Left lung (tissue), 10 donors: ENCODE results near the gene PRKN. TPM values are rescaled to one million over a fixed set of nuclear protein-coding genes. Genes with fewer than 3 reads are reported as not detected.
A peak's percentile ranks its signal among the peaks of the same experiment; 100 is the strongest.

Source experiments
- ATAC-seq: fragments of 200-7000 bp; cut with Tn5 transposase; one replicate; pipeline ENCODE4 v1.9.1; 2020; ENCODE audit warnings: moderate library complexity
- DNase-seq, 4 donors: peaks; one replicate each; pipeline ENCODE4 v3.0.0-alpha.2; 2013 to 2020
- H3K27ac ChIP-seq, 2 donors: fragments of 200-600 bp; sonication (generic) in 1 of 2; one replicate each; pipeline versions ENCODE4 v1.5.0 to v1.8.0; 2020 to 2021
- H3K27me3 ChIP-seq, 2 donors: fragments of 200-600 bp; sonication (generic) in 1 of 2; one replicate each; pipeline versions ENCODE4 v1.5.0 to v1.8.0; 2020 to 2021
- H3K36me3 ChIP-seq, 2 donors: fragments of 200-600 bp; sonication (generic) in 1 of 2; one replicate each; pipeline versions ENCODE4 v1.5.0 to v1.8.0; 2020 to 2021
- H3K4me1 ChIP-seq, 2 donors: fragments of 200-600 bp; one replicate each; pipeline ENCODE4 v1.8.0; 2021
- H3K4me3 ChIP-seq, 2 donors: fragments of 200-600 bp; sonication (generic) in 1 of 2; one replicate each; pipeline versions ENCODE4 v1.5.0 to v1.8.0; 2020 to 2021; ENCODE audit warnings: mild to moderate bottlenecking in 1 of 2
- H3K9me3 ChIP-seq, 2 donors: fragments of 200-600 bp; sonication (generic) in 1 of 2; one replicate each; pipeline versions ENCODE4 v1.5.0 to v1.8.0; 2020 to 2021
- intact Hi-C, 2 donors: fragments of 100-400 bp; cut with DNase I; formaldehyde crosslinking; loops; one replicate each; pipeline versions ENCODE4 v1.11.2 to v1.14.2; 2022
- polyA plus RNA-seq, 6 donors: library from polyadenylated mRNA; unstranded; fragments of 120-200 nt; gene quantifications; one replicate each; pipeline ENCODE4 v1.2.1, GENCODE V29; 2013; ENCODE audit not compliant: insufficient read length in 6 of 6
- total RNA-seq, 2 donors: library from RNA; stranded (reverse); fragmentation: NEBNext Ultra II Directional; extraction: Animal tissue kit (Norgen Biotek cat#: 25700); gene quantifications; one replicate each; pipeline ENCODE4 v1.2.1, GENCODE V29; 2021
- TF ChIP-seq, protein P1 (sequence below), 2 donors: fragments of 200-600 bp; sonication (generic) in 1 of 2; IDR thresholded peaks; one replicate each; pipeline versions ENCODE4 v1.5.0 to v1.8.0; 2021; ENCODE audit warnings: antibody characterized with exemption in 2 of 2
- donor health status: DM: no; HTN: yes; CAD: no.
- donor health status: DM: no; HTN: no; CAD: no.

The PRKN gene
- total and polyA plus RNA-seq, 8 donors: 1.9 to 4.3 (median 2.5) TPM

DNA sequence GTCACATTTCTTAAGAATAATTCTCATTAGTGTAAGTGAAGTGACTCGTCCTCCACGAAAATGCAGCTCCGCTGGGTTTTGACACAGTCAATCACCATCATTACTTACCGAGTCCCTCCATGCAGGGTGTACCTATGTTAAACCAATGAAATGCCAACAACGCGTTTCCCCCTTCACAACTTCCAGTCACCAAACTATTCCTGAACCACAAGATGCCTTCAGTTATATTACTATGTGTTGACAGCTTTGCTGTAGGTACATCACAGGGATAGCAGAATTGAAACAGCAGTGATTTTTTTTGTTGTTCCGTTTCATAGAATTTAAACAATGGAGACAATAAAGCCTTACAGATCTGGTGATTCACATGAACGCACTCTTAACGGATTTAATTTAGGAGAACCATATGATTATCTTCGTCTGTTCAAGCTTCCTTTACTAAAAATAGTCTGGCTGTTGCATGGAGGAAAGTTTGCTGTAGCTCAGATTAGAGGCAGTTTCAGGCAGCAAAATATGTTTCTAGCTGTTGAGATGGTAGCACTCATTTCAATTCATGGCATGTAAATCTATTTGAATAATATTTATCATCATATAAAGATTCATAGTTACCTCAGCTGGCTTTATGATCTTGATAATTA lies 652.8 kb downstream of the PRKN start:
- no peaks in the 10 kb centered on the region for H3K27me3 ChIP-seq
- no peak overlapping the region for H3K4me3 ChIP-seq

DNA sequence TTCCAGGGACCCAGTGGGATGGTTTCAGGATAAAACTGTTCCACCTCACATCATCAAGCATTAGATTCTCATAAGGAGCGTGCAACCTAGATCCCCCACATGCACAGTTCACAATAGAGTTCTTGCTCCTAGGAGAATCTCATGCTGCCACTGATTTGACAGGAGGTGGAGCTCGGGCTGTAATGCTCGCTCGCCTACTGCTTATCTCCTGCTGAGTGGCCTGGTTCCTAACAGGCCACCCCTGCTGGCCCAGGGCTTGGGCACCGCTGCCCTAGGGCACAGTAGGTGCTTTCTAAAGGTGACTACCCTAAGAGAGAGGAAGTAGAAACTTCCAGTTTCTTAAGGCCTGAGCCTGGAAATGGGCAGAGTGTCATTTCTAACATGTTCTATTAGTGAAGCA lies 656.9 kb downstream of the PRKN start:
- TF ChIP-seq, protein P1, sequence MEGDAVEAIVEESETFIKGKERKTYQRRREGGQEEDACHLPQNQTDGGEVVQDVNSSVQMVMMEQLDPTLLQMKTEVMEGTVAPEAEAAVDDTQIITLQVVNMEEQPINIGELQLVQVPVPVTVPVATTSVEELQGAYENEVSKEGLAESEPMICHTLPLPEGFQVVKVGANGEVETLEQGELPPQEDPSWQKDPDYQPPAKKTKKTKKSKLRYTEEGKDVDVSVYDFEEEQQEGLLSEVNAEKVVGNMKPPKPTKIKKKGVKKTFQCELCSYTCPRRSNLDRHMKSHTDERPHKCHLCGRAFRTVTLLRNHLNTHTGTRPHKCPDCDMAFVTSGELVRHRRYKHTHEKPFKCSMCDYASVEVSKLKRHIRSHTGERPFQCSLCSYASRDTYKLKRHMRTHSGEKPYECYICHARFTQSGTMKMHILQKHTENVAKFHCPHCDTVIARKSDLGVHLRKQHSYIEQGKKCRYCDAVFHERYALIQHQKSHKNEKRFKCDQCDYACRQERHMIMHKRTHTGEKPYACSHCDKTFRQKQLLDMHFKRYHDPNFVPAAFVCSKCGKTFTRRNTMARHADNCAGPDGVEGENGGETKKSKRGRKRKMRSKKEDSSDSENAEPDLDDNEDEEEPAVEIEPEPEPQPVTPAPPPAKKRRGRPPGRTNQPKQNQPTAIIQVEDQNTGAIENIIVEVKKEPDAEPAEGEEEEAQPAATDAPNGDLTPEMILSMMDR (IDR thresholded peaks at IDR 0.05): no peak
- H3K9me3 ChIP-seq: peaks cover 0 to 43% of the 10 kb centered on the region in 2 donors
- no peaks in the 10 kb centered on the region for H3K27me3 ChIP-seq
- no peaks in the 10 kb centered on the region for H3K4me1 ChIP-seq
- H3K36me3 ChIP-seq: no peaks in the 10 kb centered on the region
- intact Hi-C loops: no loop called here
- peak in 1 of 4 donors; percentile 49 for DNase-seq
- no peak overlapping the region for H3K27ac ChIP-seq
- H3K4me3 ChIP-seq: no peak overlapping the region
- no peak for ATAC-seq

More for the DNA sequence above, 652.8 kb downstream of the PRKN start:
- Histone ChIP-seq H3K9me3 (peaks cover 0 to 16% of the 10 kb centered on the region in 2 donors), H3K36me3 (no peaks in the 10 kb centered on the region), H3K4me1 (no peaks in the 10 kb centered on the region), H3K27ac (no peak overlapping the region)
- TF ChIP-seq, protein P1 (IDR thresholded peaks at IDR 0.05): no peak
- intact Hi-C loops: no loop called here
- DNase-seq (no peak), ATAC-seq (no peak)

DNA sequence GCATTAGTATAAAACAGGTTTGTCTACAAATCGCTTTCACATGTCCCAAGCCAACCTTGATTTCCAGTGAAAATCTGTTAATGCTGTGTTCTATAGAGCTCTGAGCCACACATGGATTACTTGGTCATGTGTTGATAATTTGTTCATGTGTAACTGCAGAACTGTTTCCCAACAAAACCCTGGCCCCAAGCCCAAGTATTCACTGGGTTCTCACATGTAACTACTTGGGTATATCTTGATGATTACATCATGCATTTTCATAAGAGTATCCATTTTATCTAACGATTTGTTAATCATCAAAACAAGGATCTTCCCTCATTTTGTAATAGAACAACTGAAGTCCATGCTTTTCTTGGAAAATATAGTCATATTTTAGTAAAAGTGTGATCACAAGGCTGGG lies 657.6 kb downstream of the PRKN start:
- Histone ChIP-seq H3K9me3 (peaks cover 0 to 43% of the 10 kb centered on the region in 2 donors), H3K36me3 (no peaks in the 10 kb centered on the region), H3K27ac (no peak overlapping the region), H3K27me3 (no peaks in the 10 kb centered on the region), H3K4me3 (no peak overlapping the region), H3K4me1 (no peaks in the 10 kb centered on the region)
- ATAC-seq (no peak), DNase-seq (no peak)
- intact Hi-C loops: no loop called here
- TF ChIP-seq, protein P1 (IDR thresholded peaks at IDR 0.05): no peak

DNA sequence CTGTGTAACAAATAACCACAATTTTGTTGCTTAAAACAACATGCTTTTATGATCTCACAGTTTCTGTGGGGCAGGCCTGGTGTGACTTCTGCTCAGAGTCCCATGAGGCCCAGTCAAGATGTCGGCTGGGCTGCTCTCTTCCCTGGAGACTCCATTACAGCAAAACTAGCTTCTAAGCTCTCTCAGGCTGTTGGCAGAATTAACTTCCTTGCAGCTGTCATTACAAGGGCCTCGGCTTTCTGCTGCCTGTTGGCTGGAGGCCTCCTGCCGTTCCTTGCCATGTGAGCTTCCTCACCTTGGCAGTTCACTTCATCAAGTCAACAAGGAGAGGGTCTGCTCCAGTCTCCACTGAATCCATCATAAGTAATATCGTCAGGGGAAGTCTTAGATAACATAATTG lies 659.2 kb downstream of the PRKN start:
- ATAC-seq: no peak

DNA sequence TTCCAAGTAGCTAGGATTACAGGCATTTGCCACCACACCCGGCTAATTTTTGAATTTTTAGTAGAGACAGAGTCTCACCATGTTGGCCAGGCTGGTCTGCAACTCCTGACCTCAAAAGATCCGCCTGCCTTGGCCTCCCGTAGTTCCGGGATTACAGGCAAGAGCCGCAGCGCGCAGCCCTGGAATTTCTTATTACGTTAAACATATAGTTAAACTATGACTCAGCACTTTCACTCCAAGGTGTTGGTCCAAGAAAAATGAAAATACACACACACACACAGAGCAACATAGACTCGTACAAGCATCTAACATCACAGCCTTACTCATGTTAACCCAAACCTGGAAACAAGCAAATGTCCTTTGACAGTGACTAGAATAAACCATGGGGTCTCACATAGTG lies 663.9 kb downstream of the PRKN start:
- intact Hi-C loops: no loop called here

More for the DNA sequence above, 659.2 kb downstream of the PRKN start:
- DNase-seq: no peak
- intact Hi-C loops: no loop called here
- H3K4me1 ChIP-seq: no peaks in the 10 kb centered on the region
- no peak overlapping the region for H3K4me3 ChIP-seq
- H3K36me3 ChIP-seq: no peaks in the 10 kb centered on the region
- TF ChIP-seq, protein P1 (IDR thresholded peaks at IDR 0.05): no peak
- no peaks in the 10 kb centered on the region for H3K27me3 ChIP-seq
- peaks cover 0 to 35% of the 10 kb centered on the region in 2 donors for H3K9me3 ChIP-seq
- H3K27ac ChIP-seq: no peak overlapping the region

More for the DNA sequence above, 663.9 kb downstream of the PRKN start:
- TF ChIP-seq, protein P1 (IDR thresholded peaks at IDR 0.05): no peak
- Histone ChIP-seq H3K4me3 (no peak overlapping the region), H3K36me3 (no peaks in the 10 kb centered on the region), H3K27me3 (no peaks in the 10 kb centered on the region), H3K4me1 (no peaks in the 10 kb centered on the region), H3K27ac (no peak overlapping the region), H3K9me3 (peaks cover 0 to 22% of the 10 kb centered on the region in 2 donors)
- DNase-seq (no peak), ATAC-seq (no peak)
